ENCODE measurements around the gene GRIA3. TPM values are rescaled to one million over a fixed set of nuclear protein-coding genes. Genes with fewer than 3 reads are reported as not detected.

Gene GRIA3
- total and polyA plus RNA-seq, 7 donors, result 0.07 to 3.0 (median 0.82) TPM; not detected in 2

- no peaks in the 10 kb centered on the region for H3K36me3 ChIP-seq
- H3K9me3 ChIP-seq, result no peaks in the 10 kb centered on the region
- no peaks in the 10 kb centered on the region for H3K4me1 ChIP-seq
- DNase-seq, result no peak
- intact Hi-C loops (cut with DNase I), result no loop called here
- H3K27ac ChIP-seq, result no peak overlapping the region
- no peak overlapping the region for H3K4me3 ChIP-seq
- no peaks in the 10 kb centered on the region for H3K27me3 ChIP-seq
- no peak for TF ChIP-seq POLR2AphosphoS5 (IDR thresholded peaks at IDR 0.05)
- TF ChIP-seq POLR2A (IDR thresholded peaks at IDR 0.05), result no peak
- no peak for TF ChIP-seq EP300 (IDR thresholded peaks at IDR 0.05)
- TF ChIP-seq CTCF (IDR thresholded peaks at IDR 0.05), result no peak
- 38 to 64% methylated on average over 8 of the region's 8 CpGs for WGBS, 2 donors
Observed at GRCh38 chrX:123263270-123263669, 79.2 kb downstream of the GRIA3 start.

- Histone ChIP-seq H3K27me3 (no peaks in the 10 kb centered on the region), H3K36me3 (no peaks in the 10 kb centered on the region), H3K4me1 (no peaks in the 10 kb centered on the region), H3K9me3 (no peaks in the 10 kb centered on the region), H3K27ac (no peak overlapping the region), H3K4me3 (no peak overlapping the region)
- intact Hi-C loops (cut with DNase I), result no loop called here
- TF ChIP-seq POLR2A (IDR thresholded peaks at IDR 0.05) (no peak), POLR2AphosphoS5 (IDR thresholded peaks at IDR 0.05) (no peak), CTCF (IDR thresholded peaks at IDR 0.05) (no peak), EP300 (IDR thresholded peaks at IDR 0.05) (no peak)
- 20 to 39% methylated on average over 1 of the region's 1 CpG for WGBS, 2 donors
- no peak for DNase-seq
Observed at GRCh38 chrX:123263747-123264146, 79.7 kb downstream of the GRIA3 start.

- Histone ChIP-seq H3K9me3 (no peaks in the 10 kb centered on the region), H3K27ac (no peak overlapping the region), H3K36me3 (no peaks in the 10 kb centered on the region), H3K4me1 (no peaks in the 10 kb centered on the region), H3K4me3 (no peak overlapping the region), H3K27me3 (no peaks in the 10 kb centered on the region)
- intact Hi-C loops (cut with DNase I), result no loop called here
- 72 to 77% methylated on average over 3 of the region's 3 CpGs for WGBS, 2 donors
- no peak for DNase-seq
- TF ChIP-seq EP300 (IDR thresholded peaks at IDR 0.05) (no peak), POLR2A (IDR thresholded peaks at IDR 0.05) (no peak), CTCF (IDR thresholded peaks at IDR 0.05) (no peak), POLR2AphosphoS5 (IDR thresholded peaks at IDR 0.05) (no peak)
Observed at GRCh38 chrX:123267220-123267619, 83.1 kb downstream of the GRIA3 start.

GRCh38 chrX:123271902-123272301 is 87.8 kb downstream of the GRIA3 start:
- 50 to 57% methylated on average over 2 of the region's 2 CpGs for WGBS, 2 donors
- H3K36me3 ChIP-seq, result no peaks in the 10 kb centered on the region
- TF ChIP-seq CTCF (IDR thresholded peaks at IDR 0.05), result no peak
- TF ChIP-seq POLR2A (IDR thresholded peaks at IDR 0.05), result no peak
- no peak for TF ChIP-seq POLR2AphosphoS5 (IDR thresholded peaks at IDR 0.05)
- no peak for TF ChIP-seq EP300 (IDR thresholded peaks at IDR 0.05)
- intact Hi-C loops (cut with DNase I), result no loop called here
- no peaks in the 10 kb centered on the region for H3K9me3 ChIP-seq
- H3K4me1 ChIP-seq, result no peaks in the 10 kb centered on the region
- no peak overlapping the region for H3K27ac ChIP-seq
- DNase-seq, result no peak
- no peak overlapping the region for H3K4me3 ChIP-seq
- H3K27me3 ChIP-seq, result no peaks in the 10 kb centered on the region

GRCh38 chrX:123272630-123273029 is 88.6 kb downstream of the GRIA3 start:
- H3K36me3 ChIP-seq, result no peaks in the 10 kb centered on the region
- no peaks in the 10 kb centered on the region for H3K4me1 ChIP-seq
- TF ChIP-seq CTCF (IDR thresholded peaks at IDR 0.05) (no peak), POLR2A (IDR thresholded peaks at IDR 0.05) (no peak), POLR2AphosphoS5 (IDR thresholded peaks at IDR 0.05) (no peak), EP300 (IDR thresholded peaks at IDR 0.05) (no peak)
- intact Hi-C loops (cut with DNase I), result no loop called here
- H3K27ac ChIP-seq, result no peak overlapping the region
- H3K9me3 ChIP-seq, result no peaks in the 10 kb centered on the region
- 82 to 92% methylated on average over 4 of the region's 4 CpGs for WGBS, 2 donors
- no peak for DNase-seq
- no peaks in the 10 kb centered on the region for H3K27me3 ChIP-seq
- H3K4me3 ChIP-seq, result no peak overlapping the region

Measured in sigmoid colon (tissue), 7 donors.